Ascending aorta (tissue), 2 donors: Measurements from ENCODE around the gene SLC10A1. TPM values are rescaled to one million over a fixed set of nuclear protein-coding genes. Genes with fewer than 3 reads are reported as not detected.
"Not testable (repeated sequence)": the region's sequence is repeated elsewhere in the genome, so short reads cannot be mapped to it uniquely, and the experiment has no call there.

ENCODE experiments used
- DNase-seq, 2 donors: peaks; one replicate each; pipeline ENCODE4 v3.0.0-alpha.2; 2019; ENCODE audit warnings: low spot score in 2 of 2
- H3K27ac ChIP-seq, 2 donors: fragments of 200-600 bp; sonication (generic); one replicate each; pipeline ENCODE4 v1.5.1; 2016 to 2017; ENCODE audit warnings: mild to moderate bottlenecking in 1 of 2
- H3K27me3 ChIP-seq: fragments of 200-600 bp; sonication (generic); one replicate; pipeline ENCODE4 v1.5.1; 2017
- H3K36me3 ChIP-seq, 2 donors: fragments of 200-600 bp; sonication (generic); one replicate each; pipeline ENCODE4 v1.5.1; 2016
- H3K4me1 ChIP-seq, 2 donors: fragments of 200-600 bp; sonication (generic); one replicate each; pipeline ENCODE4 v1.5.1; 2016 to 2017; ENCODE audit warnings: mild to moderate bottlenecking in 1 of 2
- H3K4me3 ChIP-seq, 2 donors: fragments of 200-600 bp; sonication (generic); one replicate each; pipeline ENCODE4 v1.5.1; 2016 to 2017; ENCODE audit warnings: mild to moderate bottlenecking in 1 of 2
- H3K9me3 ChIP-seq, 2 donors: fragments of 200-600 bp; sonication (generic); one replicate each; pipeline ENCODE4 v1.5.1; 2016
- intact Hi-C: fragments of 100-400 bp; cut with DNase I; formaldehyde crosslinking; loops from one replicate; pipeline ENCODE4 v1.15.1; 2023
- total RNA-seq: library from RNA; depleted of rRNA; stranded (reverse); fragments of >200 nt; gene quantifications from one replicate; pipeline ENCODE4 v1.1.0, GENCODE V29; 2016
- TF ChIP-seq, protein P1 (sequence below), 3 experiments: fragments of 200-600 bp in 2 of 3; fragments of 450-650 bp in 1 of 3; sonication (generic) in 2 of 3; IDR thresholded peaks; one replicate each; pipeline ENCODE4 v1.5.1; 2016 to 2019; ENCODE audit warnings: antibody characterized with exemption in 3 of 3, mild to moderate bottlenecking in 1 of 3, moderate library complexity in 1 of 3

The SLC10A1 gene
- total RNA-seq, 1 donor from 2014 or later = not detected

DNA sequence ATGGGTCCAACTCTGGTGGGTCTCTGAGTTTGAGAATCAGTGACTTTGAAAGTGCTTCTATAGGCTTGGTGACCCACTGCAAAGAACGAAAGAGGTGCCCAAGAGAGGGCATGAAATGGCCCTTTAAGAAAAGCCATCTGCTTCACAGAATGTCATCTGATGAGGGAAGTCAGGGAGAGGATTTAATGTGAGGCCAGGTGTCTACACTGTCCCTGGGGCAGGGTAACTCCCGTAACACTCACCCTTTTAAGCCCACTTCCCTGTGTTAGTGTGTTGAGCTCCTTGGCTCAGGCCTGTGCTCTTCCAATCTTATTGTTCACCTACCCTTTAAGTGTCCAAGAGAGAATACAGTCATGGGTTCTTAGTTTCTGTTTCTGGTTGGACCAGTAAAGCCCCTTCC is 46.5 kb downstream of the SLC10A1 start:
- Histone ChIP-seq H3K27me3 (no peaks in the 10 kb centered on the region), H3K36me3 (no peaks in the 10 kb centered on the region), H3K4me3 (no peak overlapping the region), H3K9me3 (no peaks in the 10 kb centered on the region), H3K27ac (no peak overlapping the region), H3K4me1 (no peaks in the 10 kb centered on the region)
- DNase-seq = no peak
- intact Hi-C loops = no loop called here
- TF ChIP-seq, protein P1, sequence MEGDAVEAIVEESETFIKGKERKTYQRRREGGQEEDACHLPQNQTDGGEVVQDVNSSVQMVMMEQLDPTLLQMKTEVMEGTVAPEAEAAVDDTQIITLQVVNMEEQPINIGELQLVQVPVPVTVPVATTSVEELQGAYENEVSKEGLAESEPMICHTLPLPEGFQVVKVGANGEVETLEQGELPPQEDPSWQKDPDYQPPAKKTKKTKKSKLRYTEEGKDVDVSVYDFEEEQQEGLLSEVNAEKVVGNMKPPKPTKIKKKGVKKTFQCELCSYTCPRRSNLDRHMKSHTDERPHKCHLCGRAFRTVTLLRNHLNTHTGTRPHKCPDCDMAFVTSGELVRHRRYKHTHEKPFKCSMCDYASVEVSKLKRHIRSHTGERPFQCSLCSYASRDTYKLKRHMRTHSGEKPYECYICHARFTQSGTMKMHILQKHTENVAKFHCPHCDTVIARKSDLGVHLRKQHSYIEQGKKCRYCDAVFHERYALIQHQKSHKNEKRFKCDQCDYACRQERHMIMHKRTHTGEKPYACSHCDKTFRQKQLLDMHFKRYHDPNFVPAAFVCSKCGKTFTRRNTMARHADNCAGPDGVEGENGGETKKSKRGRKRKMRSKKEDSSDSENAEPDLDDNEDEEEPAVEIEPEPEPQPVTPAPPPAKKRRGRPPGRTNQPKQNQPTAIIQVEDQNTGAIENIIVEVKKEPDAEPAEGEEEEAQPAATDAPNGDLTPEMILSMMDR (IDR thresholded peaks at IDR 0.05) = no peak

DNA sequence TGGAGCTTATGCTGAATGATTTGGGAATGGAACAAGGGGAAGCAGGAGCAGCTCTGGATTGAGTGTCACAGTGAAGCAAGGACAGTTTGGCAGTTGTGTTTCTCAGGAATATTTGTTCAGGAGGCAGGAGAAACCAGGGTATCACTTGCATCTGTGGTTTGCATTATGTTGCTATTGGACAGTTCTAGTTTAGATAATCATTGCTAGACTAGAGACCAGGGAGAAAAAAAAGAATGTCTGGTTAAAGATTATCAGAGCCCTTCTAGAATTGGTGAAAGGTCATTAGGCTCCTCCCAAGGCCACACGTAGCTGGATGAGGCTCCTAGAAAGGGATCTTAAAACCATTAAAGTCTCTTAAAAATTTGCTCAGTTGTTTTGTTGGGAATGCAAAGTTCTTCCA is 47.1 kb downstream of the SLC10A1 start:
- Histone ChIP-seq H3K4me1 (no peaks in the 10 kb centered on the region), H3K27me3 (no peaks in the 10 kb centered on the region), H3K36me3 (no peaks in the 10 kb centered on the region), H3K27ac (no peak overlapping the region), H3K4me3 (no peak overlapping the region), H3K9me3 (no peaks in the 10 kb centered on the region)
- TF ChIP-seq, protein P1 (IDR thresholded peaks at IDR 0.05) = no peak
- no peak for DNase-seq
- intact Hi-C loops = no loop called here

DNA sequence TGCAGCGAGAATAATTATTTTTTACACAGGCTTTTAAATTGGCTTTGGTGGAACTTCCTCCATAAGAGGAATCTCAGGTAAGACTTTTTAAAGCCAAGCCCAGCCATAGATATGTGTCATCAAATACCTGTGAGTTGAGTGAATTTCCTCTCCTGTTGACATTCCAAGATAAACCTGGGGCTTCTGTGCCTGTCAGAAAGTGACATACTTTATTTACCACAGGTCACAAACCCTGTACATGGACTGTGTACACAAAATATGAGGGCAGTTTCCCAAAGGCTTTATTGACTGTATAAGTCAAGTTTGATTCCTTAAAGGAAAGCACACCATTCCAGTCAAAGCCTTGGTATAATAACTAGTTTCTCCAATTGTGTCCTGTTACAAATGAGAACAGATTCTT is 56.0 kb downstream of the SLC10A1 start:
- intact Hi-C loops = no loop called here
- TF ChIP-seq, protein P1 (IDR thresholded peaks at IDR 0.05) = no peak

DNA sequence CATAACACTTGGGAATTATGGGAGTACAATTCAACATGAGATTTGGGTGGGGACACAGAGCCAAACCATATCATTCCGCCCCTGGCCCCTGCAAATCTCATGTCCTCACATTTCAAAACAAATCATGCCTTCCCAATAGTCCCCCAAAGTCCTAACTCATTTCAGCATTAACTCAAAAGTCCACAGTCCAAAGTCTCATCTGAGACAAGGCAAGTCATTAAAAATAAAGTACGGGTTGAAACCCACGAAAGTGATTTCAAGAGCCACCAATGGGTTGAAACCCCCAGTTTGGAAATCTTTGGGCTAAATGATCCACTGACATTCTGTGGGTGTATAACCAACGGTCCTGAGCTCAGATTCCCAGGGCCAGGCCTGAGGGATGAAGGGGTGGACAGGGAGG is 60.6 kb downstream of the SLC10A1 start:
- intact Hi-C loops, H3K27me3 ChIP-seq, H3K27ac ChIP-seq, DNase-seq, H3K9me3 ChIP-seq, H3K36me3 ChIP-seq, H3K4me3 ChIP-seq, H3K4me1 ChIP-seq: not testable (repeated sequence)

More for the DNA sequence above, 56.0 kb downstream of the SLC10A1 start:
- H3K36me3 ChIP-seq = no peaks in the 10 kb centered on the region
- no peak overlapping the region for H3K4me3 ChIP-seq
- no peak for DNase-seq
- H3K27ac ChIP-seq = no peak overlapping the region
- H3K27me3 ChIP-seq = no peaks in the 10 kb centered on the region
- H3K4me1 ChIP-seq = no peaks in the 10 kb centered on the region
- H3K9me3 ChIP-seq = no peaks in the 10 kb centered on the region

DNA sequence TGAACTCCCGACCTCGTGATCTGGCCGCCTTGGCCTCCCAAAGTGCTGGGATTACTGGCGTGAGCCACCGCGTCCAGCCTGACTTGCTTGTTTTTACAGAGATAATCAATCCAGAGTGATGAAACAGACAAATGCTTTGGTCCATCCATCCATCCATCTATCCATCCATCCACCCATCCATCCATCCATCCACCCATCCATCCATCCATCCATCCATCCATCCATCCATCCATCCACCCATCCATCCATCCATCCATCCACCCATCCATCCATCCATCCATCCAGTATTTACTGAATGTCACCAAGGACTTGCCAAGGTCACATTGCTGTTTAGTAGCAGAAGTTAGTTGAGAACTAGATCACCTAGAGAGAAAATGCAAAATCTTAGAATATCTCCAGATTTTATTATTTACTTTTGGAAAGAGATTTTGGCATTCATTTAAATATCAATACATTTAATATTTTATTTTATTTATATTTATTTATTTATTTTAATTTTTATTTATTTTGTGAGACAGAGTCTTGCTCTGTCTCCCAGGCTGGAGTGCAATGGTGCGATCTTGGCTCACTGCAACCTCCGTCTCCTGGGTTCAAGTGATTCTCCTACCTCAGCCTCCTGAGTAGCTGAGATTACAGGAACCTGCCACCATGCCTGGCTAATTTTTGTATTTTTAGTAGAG is 65.0 kb downstream of the SLC10A1 start:
- H3K4me1 ChIP-seq, intact Hi-C loops, H3K9me3 ChIP-seq, H3K27ac ChIP-seq, H3K4me3 ChIP-seq, DNase-seq, H3K27me3 ChIP-seq, H3K36me3 ChIP-seq: not testable (repeated sequence)

DNA sequence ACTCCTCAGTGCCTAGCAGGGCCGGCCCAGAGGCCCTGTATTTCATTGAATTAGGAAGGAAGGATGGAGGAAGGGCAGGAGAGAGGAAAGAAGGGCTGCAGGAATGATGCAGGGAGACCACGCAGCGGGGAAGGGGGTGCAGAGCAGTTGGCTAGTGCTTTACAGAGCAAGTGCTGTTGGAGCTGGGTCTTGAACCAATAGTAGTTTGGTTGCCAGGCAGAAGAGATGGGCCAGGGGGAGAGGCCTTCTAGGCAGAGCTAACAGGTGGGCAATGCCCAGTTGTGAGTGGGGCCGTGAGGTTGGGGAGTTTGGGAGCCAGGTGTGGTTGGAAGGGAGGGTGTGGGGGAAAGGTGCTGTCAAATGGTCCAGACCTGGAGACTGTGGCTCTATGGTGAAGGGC is 69.2 kb downstream of the SLC10A1 start:
- TF ChIP-seq, protein P1 (IDR thresholded peaks at IDR 0.05) = no peak
- H3K36me3 ChIP-seq = no peaks in the 10 kb centered on the region
- intact Hi-C loops = loop anchor here (1.0 kb wide), 2 partner anchors 125 to 143 kb away; no protein-coding TSS in a partner anchor
- no peak for DNase-seq
- no peak overlapping the region for H3K4me3 ChIP-seq
- H3K9me3 ChIP-seq = no peaks in the 10 kb centered on the region
- no peak overlapping the region for H3K27ac ChIP-seq
- H3K4me1 ChIP-seq = peaks cover 0 to 10% of the 10 kb centered on the region in 2 donors
- no peaks in the 10 kb centered on the region for H3K27me3 ChIP-seq
